ENCODE measurements around the gene ANAPC16.

ANAPC16 gene

DNA sequence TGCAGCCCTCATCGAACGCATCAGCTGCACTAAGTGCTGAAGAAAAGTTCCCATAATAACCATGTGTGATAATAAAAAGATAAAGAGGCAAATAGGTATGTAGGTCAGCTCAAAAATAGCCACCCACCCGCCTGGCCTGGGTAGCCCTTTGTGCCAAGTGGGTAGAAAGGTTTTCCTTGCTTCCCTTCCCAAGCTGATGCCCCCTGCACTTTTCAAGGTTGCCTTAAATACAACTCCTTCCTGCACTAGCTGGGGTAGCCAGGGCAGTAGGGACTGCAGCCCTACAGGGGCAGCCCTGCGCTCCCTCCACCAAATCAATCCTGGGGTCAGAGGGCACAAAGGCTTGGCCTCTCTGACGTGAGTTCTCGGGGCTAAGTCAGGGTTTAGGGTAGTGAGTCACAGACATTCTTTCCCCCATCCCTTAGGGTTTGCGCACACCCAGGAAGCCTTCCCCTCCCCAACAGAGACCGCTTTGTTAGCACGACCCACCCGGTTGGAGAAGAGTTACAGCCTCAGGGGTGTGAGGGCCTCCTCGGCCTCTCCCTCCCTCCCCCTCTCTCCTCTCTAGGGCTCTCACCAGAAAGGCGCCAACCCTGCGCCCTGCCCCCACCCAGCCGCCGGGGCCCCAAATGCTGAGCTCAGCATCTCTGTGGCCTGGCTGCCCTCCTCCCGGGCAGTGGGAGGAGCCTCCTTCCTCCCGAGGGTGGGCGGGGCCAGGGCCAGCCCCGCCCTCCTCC is 44.6 kb downstream of the ANAPC16 start:
- in situ Hi-C loops (cut with MboI; ENCODE audit: low sequenced_read_pairs, unreplicated experiment): no loop called here
- DNase-seq (ENCODE audit: low spot score): peak; percentile 93

GRCh38 chr10:72260976-72261783 is 45.4 kb downstream of the ANAPC16 start:
- DNase-seq (ENCODE audit: low spot score): peak; percentile 78
- peak; percentile 22 for TF ChIP-seq CTCF (IDR thresholded peaks at IDR 0.05; ENCODE audit: borderline replicate concordance, control extremely low read depth, extremely low read depth, insufficient read depth, missing control alignments)
- in situ Hi-C loops (cut with MboI; ENCODE audit: low sequenced_read_pairs, unreplicated experiment): no loop called here

More for the DNA sequence above, 44.6 kb downstream of the ANAPC16 start:
- no peak for TF ChIP-seq CTCF (IDR thresholded peaks at IDR 0.05; ENCODE audit: borderline replicate concordance, control extremely low read depth, extremely low read depth, insufficient read depth, missing control alignments)

DNA sequence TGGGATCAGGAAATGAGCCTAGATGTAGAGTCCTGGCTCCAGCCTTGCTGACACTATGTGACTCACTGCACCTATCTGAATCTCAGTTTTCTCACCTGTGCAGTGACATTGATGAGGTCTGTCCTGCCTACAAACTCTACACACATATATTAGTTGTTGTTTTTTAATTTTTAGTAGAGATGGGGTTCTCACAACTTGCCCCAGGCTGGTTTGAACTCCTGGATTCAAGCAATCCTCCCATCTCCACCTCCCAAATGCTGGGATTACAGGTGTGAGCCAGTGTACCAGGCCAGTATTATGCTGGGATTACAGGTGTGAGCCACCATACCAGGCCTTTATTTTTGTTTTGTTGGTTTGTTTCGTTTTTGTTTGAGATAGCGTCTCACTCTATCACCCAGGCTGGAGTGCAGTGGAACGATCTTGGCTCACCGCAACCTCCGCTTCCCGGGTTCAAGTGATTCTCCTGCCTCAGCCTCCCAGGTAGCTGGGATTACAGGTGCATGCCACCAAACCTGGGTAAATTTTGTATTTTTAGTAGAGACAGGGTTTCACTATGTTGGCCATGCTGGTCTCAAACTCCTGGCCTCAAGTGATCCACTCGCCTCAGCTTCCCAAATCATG is 46.1 kb downstream of the ANAPC16 start:
- in situ Hi-C loops (cut with MboI; ENCODE audit: low sequenced_read_pairs, unreplicated experiment): no loop called here
- DNase-seq (ENCODE audit: low spot score): no peak
- TF ChIP-seq CTCF (IDR thresholded peaks at IDR 0.05; ENCODE audit: borderline replicate concordance, control extremely low read depth, extremely low read depth, insufficient read depth, missing control alignments): no peak

DNA sequence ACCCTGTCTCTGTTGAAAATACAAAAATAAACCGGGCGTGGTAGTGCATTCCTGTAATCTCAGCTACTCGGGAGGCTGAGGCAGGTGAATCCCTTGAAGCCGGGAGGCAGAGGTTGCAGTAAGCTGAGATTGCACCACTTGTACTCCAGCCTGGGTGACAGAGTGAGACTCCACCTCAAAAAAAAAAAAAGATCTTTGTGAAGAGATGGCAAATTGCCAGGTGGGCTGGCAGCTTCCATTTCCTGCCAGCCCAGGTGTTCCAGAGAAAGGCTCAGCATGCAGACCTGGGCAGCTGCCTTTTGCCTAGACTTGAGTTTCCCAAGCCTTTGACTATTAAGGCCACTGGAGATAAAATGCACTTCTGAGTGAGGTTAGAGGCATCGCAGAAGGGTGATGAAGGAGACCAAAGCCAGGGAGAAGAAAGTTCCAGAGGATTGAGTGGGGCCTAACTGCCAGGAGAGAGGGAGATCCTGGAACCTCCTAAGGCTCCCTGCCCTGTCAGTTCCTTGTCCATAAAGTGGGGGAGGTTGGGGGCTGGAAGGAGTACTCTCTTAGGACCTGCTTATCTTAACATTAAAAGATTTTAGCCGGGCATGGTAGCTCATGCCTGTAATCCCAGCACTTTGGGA is 47.9 kb downstream of the ANAPC16 start:
- TF ChIP-seq CTCF (IDR thresholded peaks at IDR 0.05; ENCODE audit: borderline replicate concordance, control extremely low read depth, extremely low read depth, insufficient read depth, missing control alignments): no peak
- in situ Hi-C loops (cut with MboI; ENCODE audit: low sequenced_read_pairs, unreplicated experiment): no loop called here
- DNase-seq (ENCODE audit: low spot score): no peak

- DNase-seq (ENCODE audit: low spot score): no peak
- TF ChIP-seq CTCF (IDR thresholded peaks at IDR 0.05; ENCODE audit: borderline replicate concordance, control extremely low read depth, extremely low read depth, insufficient read depth, missing control alignments): no peak
- in situ Hi-C loops (cut with MboI; ENCODE audit: low sequenced_read_pairs, unreplicated experiment): no loop called here
These were observed 48.7 kb downstream of the ANAPC16 start for GRCh38 chr10:72264536-72264935.

GRCh38 chr10:72265508-72265907 is 49.7 kb downstream of the ANAPC16 start:
- in situ Hi-C loops (cut with MboI; ENCODE audit: low sequenced_read_pairs, unreplicated experiment): no loop called here
- DNase-seq (ENCODE audit: low spot score): no peak
- no peak for TF ChIP-seq CTCF (IDR thresholded peaks at IDR 0.05; ENCODE audit: borderline replicate concordance, control extremely low read depth, extremely low read depth, insufficient read depth, missing control alignments)

All from GM13976 (cell line).